ENCODE measurements around the gene CDC73.

Gene CDC73

DNA sequence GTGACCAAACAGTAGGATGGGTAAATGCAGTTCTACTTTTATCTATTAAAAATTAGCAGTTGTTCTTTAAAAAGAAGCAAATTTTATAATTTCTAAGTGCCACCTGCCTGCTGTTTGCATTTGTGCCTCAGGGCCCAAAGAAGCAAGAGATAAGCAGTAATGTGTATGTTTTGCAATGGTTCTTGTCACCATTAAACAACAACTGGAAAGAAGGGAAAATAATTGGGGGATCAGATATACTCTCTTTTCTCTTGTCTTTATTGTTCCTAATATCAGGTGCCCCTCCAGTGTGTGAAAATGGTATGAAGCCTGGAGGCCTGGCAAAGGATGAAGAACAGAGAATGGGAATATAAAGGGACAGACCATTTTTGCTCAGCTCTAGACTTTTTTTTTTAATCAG, 55.0 kb downstream of the CDC73 start:
- H3K4me3 ChIP-seq (ENCODE audit: low read length): no peak overlapping the region
- TF ChIP-seq, protein P1, sequence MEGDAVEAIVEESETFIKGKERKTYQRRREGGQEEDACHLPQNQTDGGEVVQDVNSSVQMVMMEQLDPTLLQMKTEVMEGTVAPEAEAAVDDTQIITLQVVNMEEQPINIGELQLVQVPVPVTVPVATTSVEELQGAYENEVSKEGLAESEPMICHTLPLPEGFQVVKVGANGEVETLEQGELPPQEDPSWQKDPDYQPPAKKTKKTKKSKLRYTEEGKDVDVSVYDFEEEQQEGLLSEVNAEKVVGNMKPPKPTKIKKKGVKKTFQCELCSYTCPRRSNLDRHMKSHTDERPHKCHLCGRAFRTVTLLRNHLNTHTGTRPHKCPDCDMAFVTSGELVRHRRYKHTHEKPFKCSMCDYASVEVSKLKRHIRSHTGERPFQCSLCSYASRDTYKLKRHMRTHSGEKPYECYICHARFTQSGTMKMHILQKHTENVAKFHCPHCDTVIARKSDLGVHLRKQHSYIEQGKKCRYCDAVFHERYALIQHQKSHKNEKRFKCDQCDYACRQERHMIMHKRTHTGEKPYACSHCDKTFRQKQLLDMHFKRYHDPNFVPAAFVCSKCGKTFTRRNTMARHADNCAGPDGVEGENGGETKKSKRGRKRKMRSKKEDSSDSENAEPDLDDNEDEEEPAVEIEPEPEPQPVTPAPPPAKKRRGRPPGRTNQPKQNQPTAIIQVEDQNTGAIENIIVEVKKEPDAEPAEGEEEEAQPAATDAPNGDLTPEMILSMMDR (conservative IDR thresholded peaks at IDR 0.05; ENCODE audit: low read depth, low read length): no peak
- no peak for DNase-seq (ENCODE audit: low read depth)

DNA sequence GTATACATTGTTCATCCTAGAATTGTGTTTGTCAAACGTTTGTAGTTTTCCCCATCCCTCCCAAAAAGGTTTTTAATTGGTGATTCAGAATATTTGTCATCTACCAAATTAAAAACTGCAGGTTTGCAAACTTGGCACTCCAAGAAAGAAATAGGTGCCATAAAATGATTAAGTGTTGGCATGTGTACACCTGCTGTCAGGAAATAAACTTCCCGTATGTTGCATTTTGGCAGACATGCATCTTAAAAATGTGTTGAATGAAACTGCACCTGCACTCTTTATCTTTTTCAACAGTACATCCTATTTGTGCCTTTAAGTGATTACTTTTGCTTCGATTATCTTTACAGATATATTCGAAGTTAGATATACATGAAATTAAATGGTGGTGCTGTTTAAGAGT, 57.3 kb downstream of the CDC73 start:
- TF ChIP-seq, protein P1 (conservative IDR thresholded peaks at IDR 0.05; ENCODE audit: low read depth, low read length): no peak
- no peak for DNase-seq (ENCODE audit: low read depth)
- no peak overlapping the region for H3K4me3 ChIP-seq (ENCODE audit: low read length)

DNA sequence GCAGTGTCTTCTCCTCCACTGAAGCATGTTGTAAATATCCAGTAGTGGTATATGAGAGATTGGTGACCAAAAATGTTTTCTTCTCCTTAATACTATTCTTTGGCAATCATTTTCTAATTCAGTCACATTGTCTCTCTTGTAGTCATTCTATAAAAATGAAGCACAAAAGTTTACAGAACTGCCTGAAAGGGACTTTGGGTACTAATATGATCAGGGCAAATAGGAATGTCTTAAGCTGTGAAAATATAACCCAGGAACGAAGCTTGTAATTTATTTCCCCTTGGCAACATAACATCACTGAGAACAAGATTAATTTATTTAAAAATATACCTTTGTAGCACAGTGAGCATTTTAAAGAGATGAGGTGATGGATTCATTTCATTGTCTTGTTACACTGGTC, 59.7 kb downstream of the CDC73 start:
- H3K4me3 ChIP-seq (ENCODE audit: low read length): no peak overlapping the region
- DNase-seq (ENCODE audit: low read depth): no peak
- TF ChIP-seq, protein P1 (conservative IDR thresholded peaks at IDR 0.05; ENCODE audit: low read depth, low read length): no peak

DNA sequence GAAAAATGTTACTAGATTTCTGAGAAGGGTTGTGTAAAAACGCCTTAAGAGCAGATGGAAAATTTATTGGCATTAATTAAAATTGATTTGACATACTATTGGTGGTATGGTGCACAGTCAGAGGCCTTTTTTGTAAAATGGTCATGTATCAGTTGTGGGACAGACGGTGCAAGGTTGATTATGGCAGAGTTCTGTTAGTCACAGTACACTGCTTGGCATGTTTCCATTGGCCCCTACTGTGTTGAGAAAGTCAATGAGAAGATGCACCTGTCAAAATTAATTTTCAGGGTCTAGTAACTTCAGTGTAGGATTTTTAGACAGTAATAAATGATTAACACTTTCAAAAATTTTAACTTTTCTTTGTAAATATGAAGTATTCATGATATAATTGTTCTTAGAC, 60.2 kb downstream of the CDC73 start:
- TF ChIP-seq, protein P1 (conservative IDR thresholded peaks at IDR 0.05; ENCODE audit: low read depth, low read length): no peak
- H3K4me3 ChIP-seq (ENCODE audit: low read length): no peak overlapping the region
- DNase-seq (ENCODE audit: low read depth): no peak

DNA sequence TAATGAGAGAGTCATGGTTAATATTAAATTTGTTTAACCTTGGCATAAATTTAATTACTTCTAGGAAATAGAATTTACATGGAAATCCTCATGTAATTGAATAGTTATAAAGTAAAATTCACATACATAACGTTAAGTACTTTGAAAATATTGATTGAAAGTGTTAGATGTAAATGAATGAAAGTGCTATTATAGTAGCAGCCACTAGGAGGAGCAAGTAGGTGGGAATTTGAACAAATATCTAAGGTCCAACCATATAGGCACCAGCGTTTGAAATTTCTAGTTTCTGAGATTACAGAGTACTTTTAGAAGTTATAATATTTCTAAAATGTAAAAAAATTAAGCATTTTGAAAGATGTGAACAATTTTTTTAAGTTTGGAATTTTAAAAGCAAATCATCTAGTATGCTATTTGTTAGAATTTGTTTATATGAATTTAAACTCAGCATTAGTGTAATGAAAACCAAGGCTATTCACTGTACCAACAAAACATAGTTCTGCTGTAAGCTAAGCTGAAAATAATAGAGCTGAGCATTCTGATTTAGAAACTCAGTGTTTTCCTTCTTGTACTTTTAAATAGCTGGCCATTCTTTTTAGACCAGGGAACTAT, 61.3 kb downstream of the CDC73 start:
- TF ChIP-seq, protein P1 (conservative IDR thresholded peaks at IDR 0.05; ENCODE audit: low read depth, low read length): peak; percentile 78
- no peak overlapping the region for H3K4me3 ChIP-seq (ENCODE audit: low read length)

DNA sequence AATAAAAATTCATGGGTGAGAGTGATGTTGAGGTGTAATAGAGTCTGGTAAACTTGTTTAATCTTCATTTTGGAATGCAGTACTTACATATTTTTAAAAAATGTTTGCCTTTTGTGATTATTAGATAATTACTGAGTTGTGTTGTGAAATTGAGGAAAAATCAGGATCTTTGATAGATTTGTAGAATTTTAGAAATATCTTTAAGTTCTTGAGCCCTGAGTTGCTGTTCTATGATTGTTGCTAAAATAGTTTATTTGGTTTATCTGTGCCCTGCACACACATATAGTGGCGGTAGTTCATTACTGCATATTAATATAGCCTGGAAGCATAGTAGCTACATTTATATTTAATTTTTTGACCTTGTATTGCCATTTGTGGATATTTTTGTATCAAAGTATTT, 62.9 kb downstream of the CDC73 start:
- DNase-seq (ENCODE audit: low read depth): no peak
- TF ChIP-seq, protein P1 (conservative IDR thresholded peaks at IDR 0.05; ENCODE audit: low read depth, low read length): no peak
- no peak overlapping the region for H3K4me3 ChIP-seq (ENCODE audit: low read length)

More for the DNA sequence above, 61.3 kb downstream of the CDC73 start:
- no peak for DNase-seq (ENCODE audit: low read depth)

DNA sequence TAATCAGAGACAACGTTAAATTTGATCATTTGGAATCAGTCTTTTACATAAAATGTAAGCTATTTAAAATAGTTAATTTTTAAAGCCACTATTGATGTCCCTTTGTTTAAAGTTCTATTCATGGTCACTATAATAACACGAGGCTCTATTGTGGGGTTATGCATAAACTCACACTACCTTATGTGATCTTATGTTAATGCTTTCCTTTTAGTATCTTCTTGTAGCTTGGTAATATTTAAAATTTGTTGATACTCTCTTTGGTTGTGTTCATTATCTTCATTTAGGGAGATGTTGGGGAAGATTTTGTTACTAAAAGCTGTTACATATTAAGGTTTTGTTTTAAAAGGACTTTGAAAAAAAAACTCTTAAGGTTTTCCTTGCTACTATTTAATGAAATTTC, 63.4 kb downstream of the CDC73 start:
- DNase-seq (ENCODE audit: low read depth): no peak
- TF ChIP-seq, protein P1 (conservative IDR thresholded peaks at IDR 0.05; ENCODE audit: low read depth, low read length): no peak
- H3K4me3 ChIP-seq (ENCODE audit: low read length): no peak overlapping the region
